ENCODE measurements around the gene HDHD3.

HDHD3 gene

DNA sequence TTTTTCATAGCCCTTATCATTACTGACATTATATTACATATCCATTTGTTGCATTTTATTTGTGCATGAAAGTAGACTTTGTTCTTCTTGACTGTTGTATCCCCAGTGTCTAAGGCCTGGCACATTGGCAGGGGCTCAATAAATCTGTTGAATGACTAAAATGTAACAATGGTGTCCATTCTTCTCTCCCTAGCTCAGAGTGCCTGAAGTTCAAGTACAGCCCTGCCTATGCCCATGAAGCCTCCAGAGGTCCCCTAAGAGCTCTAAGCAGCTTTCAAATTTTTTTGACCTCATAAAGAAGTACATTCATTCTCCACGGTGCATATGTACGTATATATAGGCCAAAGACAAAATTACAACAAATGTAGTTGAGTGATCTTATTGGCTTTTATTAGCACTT is 31.6 kb downstream of the HDHD3 start:
- no peak overlapping the region for H3K4me3 ChIP-seq (ENCODE audit: low read length)
- no peak for DNase-seq (ENCODE audit: low read depth, low spot score)

DNA sequence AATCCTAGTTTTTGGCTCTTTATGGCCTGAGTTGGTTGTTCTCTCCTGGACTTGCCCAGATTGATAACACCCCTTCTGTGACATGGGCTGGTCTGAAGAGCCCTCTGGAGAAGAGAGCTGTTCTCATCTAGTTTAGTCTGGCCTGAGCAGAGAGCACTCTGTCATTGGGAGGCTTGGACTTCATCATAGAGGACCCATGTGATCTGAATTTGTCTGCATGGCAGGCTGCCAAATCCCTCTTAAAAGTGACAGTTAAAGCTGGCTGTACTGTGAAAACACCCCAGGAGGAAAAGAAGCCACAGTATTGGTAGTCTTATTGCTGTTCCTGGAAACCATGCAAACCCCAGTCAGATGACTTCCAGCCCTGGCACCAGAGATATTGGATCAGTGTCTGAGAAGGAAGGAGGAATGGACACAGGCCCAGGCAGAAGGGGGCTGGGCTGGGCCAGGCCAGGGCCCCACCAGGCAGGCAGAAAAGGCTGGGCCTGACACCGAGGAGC is 33.0 kb downstream of the HDHD3 start:
- DNase-seq (ENCODE audit: low read depth, low spot score) = peak; percentile 62
- H3K4me3 ChIP-seq (ENCODE audit: low read length) = no peak overlapping the region

DNA sequence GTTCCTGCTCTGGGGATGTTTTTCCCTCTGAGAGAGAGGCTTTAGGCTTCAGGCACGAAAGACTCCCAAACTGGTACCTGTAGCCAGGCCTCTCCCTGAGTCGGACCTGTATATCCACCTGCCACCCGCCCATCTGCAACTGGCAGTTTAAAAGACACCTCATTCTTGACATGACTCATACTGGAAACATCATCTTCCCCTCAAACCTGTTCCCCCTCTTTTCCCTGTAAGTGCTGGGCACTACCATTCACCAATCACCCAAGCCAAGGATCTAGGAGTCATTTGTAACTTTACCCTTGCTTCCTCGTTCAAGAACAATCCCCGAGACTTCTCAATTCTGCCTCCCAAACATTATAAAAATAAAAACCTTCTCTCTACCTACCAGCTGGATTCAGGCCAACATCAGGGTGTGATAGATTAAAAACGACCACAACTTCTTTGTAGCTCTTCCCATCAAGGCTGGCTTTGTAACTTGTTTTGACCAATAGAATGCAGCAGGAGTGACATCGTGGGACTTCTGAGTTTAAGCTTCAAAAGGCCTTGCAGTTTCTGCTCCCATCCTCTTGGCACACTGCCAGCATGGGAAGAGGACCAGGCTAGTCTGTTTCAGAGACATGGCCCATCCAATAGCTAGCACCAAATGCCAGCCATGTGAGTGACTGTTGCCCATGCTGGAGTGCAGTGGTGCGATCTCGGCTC is 34.9 kb downstream of the HDHD3 start:
- no peak overlapping the region for H3K4me3 ChIP-seq (ENCODE audit: low read length)
- DNase-seq (ENCODE audit: low read depth, low spot score) = peak; percentile 81

DNA sequence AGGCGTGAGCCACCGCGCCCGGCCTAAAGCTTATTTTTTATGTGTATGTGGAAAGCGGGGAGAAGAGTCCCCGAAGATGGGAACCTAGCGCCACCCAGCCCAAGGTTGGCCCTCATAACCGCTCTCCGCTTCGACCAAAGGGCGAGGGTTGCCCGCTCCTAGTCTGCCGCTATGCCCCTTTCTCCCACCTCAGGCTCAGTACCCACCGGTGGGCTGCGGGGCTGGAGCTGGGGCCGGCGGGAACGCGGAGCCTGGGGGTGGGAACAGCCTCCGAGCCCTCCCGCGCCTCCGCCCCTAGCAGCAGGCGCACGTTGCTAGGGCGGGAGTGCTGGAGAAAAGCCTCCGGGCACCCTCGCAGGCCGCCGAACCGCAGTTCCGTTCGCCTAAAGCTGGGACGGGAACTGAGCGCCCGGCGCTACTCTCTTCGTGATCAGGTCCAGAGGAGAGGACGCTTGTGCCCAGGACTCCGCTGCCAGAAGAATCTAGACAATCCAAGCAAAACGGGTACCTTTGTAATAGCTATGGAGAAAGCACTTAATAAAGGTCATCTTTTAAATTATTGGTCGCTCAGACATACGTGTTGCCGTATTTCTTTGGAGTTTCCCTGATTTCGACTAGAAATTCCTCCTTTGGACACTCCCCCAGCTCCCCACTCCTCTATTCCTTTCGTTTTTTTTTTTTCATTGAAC is 36.6 kb downstream of the HDHD3 start, which contains the start of gene WDR31:
Gene WDR31, minus strand, starts transcription at position 265 of the 689 bp plus-strand sequence. CDS start 8,253 bp downstream, outside the sequence.
- H3K4me3 ChIP-seq (ENCODE audit: low read length) = peak within 1 kb of the TSS; percentile 79
- peak; percentile 74 for DNase-seq (ENCODE audit: low read depth, low spot score)

DNA sequence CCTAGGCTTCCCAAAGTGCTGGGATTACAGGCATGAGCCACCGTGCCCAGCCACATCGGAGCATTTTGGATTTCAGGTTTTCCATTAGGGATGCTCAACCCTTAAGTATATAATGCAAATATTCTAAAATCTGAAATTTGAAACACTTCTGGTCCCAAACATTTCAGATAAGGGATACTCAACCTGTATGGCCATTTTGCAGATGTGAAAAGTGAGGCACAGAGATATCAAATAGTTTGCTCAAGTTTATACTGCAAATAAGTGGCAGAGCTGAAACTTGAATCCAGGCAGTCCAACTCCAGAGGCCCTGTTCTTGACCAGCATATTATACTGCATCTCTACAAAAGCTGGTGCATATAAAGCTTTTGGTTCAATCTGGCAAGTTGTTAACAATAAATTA is 39.1 kb downstream of the HDHD3 start:
- no peak overlapping the region for H3K4me3 ChIP-seq (ENCODE audit: low read length)
- no peak for DNase-seq (ENCODE audit: low read depth, low spot score)

DNA sequence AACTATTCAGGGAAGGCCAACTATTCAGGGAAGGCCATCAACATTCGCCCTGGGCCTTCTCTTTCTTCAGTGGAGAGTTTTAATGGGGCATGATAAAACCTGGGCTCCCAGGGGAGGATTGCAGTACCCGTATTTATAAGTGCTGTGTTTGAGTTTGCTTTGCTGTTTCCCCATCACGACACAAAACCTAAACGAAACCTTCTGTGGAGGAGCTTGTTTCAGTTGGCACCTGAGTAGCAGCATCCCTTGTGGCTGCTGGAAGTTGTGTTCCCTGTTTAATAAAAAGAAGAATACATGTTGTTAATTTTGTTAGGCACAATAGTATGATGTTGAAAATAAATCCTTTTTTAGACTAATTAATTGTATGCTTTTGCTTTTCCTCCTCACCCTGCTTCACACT is 45.0 kb downstream of the HDHD3 start:
- DNase-seq (ENCODE audit: low read depth, low spot score) = no peak
- no peak overlapping the region for H3K4me3 ChIP-seq (ENCODE audit: low read length)

DNA sequence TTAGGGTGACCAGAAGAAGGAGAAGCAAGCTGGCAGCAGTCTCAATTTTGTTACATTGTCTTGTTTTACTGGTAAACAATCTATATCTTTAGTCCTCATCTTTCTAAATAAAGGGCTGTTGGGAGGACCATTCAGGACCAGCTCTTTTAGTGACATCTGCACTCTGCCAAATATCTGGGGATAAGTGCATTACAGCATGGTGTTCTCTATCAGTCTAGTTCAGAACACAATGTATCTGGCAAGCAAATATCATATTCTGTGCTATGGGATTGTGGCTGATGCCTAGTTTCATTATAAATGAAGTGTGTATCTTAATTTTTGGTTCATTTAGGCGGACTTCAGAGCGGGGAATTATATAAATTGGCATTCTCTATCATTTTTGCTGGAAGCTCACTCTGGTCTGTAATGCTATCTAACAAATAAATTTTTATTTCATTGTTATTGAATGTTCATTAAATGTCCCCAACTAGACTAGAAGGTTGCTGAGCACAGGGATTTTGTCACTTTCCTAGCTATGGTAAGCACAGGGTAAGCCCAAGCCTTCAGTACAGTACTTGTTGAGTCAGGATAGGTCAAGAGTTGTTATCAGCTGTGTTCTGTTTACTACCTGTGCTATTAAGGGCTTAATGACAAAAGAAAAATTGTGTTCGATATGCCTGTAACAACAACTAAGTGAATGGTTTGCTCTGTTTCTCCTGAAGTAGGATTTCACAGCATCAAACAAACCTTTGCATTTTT is 48.6 kb downstream of the HDHD3 start:
- H3K4me3 ChIP-seq (ENCODE audit: low read length) = no peak overlapping the region
- no peak for DNase-seq (ENCODE audit: low read depth, low spot score)

DNA sequence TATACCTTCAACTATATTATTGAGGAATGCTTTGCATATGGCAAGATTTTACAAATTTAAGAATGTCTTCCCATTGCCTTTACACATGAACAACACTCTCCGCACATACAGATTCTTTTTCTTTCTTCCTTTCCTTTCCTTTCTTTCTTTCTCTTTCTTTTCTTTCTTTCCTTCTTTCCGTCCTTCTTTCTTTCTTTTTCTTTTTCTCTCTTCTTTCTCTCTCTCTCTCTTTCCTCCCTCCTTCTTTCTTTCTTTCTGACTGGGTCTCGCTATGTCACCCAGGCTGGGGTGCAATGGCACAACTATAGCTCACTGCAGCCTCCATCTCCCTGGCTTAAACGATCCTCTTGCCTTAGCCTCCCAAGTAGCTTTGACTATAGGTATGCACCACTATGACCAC is 50.6 kb downstream of the HDHD3 start:
- H3K4me3 ChIP-seq (ENCODE audit: low read length) = no peak overlapping the region
- DNase-seq (ENCODE audit: low read depth, low spot score) = no peak

Measured in Jurkat, Clone E6-1 (cell line).